IgD-negative memory B cell (primary cell): ENCODE data around the gene ATP6AP1. TPM values are rescaled to one million over a fixed set of nuclear protein-coding genes. Genes with fewer than 3 reads are reported as not detected.
"Not testable (repeated sequence)": the region's sequence is repeated elsewhere in the genome, so short reads cannot be mapped to it uniquely, and the experiment has no call there.

ENCODE experiments used
- H3K27ac Mint-ChIP-seq, 3 donors: one replicate each; pipeline ENCODE4 v1.8.0; 2020 to 2022; ENCODE audit warnings: mild to moderate bottlenecking in 3 of 3, mixed read lengths in 3 of 3, moderate library complexity in 1 of 3
- H3K27me3 Mint-ChIP-seq: one replicate; pipeline ENCODE4 v1.8.0; 2021; ENCODE audit warnings: mixed read lengths
- H3K36me3 Mint-ChIP-seq: one replicate; pipeline ENCODE4 v1.8.0; 2020; ENCODE audit warnings: mild to moderate bottlenecking, mixed read lengths
- H3K4me1 Mint-ChIP-seq, 3 donors: one replicate each; pipeline ENCODE4 v1.8.0; 2020 to 2022; ENCODE audit warnings: mixed read lengths in 3 of 3, mild to moderate bottlenecking in 1 of 3
- H3K4me3 Mint-ChIP-seq, 4 donors: one replicate each; pipeline ENCODE4 v1.8.0; 2020 to 2022; ENCODE audit warnings: mild to moderate bottlenecking in 4 of 4, mixed read lengths in 4 of 4, moderate library complexity in 3 of 4
- H3K9me3 Mint-ChIP-seq, 3 donors: one replicate each; pipeline ENCODE4 v1.8.0; 2020 to 2021; ENCODE audit warnings: mixed read lengths in 3 of 3, mild to moderate bottlenecking in 1 of 3
- polyA plus RNA-seq: library from polyadenylated mRNA; unstranded; fragments of 300-500 nt; fragmentation: Illumina TruSeq; gene quantifications from one replicate; pipeline ENCODE4 v1.2.3, GENCODE V29; 2021

ATP6AP1 gene, protein sequence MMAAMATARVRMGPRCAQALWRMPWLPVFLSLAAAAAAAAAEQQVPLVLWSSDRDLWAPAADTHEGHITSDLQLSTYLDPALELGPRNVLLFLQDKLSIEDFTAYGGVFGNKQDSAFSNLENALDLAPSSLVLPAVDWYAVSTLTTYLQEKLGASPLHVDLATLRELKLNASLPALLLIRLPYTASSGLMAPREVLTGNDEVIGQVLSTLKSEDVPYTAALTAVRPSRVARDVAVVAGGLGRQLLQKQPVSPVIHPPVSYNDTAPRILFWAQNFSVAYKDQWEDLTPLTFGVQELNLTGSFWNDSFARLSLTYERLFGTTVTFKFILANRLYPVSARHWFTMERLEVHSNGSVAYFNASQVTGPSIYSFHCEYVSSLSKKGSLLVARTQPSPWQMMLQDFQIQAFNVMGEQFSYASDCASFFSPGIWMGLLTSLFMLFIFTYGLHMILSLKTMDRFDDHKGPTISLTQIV
- 93.9 TPM for polyA plus RNA-seq

DNA sequence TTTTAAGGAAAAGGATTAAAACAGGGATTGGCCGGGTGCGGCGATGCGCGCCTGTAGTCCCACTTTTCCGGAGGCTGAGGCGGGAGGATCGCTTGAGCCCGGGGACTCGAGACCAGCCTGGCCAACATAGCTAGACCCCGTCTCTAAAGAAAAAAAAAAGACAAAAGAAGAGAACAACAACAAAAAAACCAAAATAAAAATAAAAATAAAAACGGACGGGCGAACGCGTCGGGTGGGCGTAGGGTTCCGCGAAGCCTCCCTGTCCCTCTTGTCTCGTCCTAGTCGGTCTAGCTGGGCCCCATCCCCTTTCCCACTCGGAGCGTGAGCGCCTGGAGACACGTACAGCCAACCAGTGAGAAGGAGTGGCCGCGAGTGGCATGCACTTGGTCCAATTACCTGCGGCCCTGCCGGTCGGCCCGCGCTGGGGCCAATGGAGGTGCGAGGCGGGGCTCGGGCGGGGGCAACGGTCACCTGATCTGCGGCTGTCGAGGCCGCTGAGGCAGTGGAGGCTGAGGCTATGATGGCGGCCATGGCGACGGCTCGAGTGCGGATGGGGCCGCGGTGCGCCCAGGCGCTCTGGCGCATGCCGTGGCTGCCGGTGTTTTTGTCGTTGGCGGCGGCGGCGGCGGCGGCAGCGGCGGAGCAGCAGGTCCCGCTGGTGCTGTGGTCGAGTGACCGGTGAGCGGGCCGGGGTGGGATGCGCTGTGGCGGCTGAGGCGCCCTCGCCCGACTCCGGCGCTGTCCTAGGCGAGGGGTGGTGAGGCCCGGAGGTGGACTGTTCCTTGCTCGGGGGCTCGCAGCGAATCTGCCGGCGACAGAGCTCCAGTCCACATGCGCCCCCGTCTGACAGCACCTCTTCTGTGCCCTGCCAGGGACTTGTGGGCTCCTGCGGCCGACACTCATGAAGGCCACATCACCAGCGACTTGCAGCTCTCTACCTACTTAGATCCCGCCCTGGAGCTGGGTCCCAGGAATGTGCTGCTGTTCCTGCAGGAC is at the start of gene ATP6AP1:
TSS of gene ATP6AP1 (plus strand) at position 502 of the 996 bp plus-strand sequence. CDS start at position 518, 16 bp downstream.
- peak within 1 kb of the TSS; percentile 50 to 93 (median 91) for H3K27ac Mint-ChIP-seq
- H3K27me3 Mint-ChIP-seq, result no peaks in the 10 kb centered on the region
- peaks cover 7 to 16% (median 14%) of the 10 kb centered on the region in 3 donors for H3K4me1 Mint-ChIP-seq
- peaks cover 2% of the 10 kb centered on the region for H3K36me3 Mint-ChIP-seq
- peaks cover 0 to 2% (median 0%) of the 10 kb centered on the region in 3 donors for H3K9me3 Mint-ChIP-seq
- peak within 1 kb of the TSS; percentile 84 to 94 (median 90) for H3K4me3 Mint-ChIP-seq

DNA sequence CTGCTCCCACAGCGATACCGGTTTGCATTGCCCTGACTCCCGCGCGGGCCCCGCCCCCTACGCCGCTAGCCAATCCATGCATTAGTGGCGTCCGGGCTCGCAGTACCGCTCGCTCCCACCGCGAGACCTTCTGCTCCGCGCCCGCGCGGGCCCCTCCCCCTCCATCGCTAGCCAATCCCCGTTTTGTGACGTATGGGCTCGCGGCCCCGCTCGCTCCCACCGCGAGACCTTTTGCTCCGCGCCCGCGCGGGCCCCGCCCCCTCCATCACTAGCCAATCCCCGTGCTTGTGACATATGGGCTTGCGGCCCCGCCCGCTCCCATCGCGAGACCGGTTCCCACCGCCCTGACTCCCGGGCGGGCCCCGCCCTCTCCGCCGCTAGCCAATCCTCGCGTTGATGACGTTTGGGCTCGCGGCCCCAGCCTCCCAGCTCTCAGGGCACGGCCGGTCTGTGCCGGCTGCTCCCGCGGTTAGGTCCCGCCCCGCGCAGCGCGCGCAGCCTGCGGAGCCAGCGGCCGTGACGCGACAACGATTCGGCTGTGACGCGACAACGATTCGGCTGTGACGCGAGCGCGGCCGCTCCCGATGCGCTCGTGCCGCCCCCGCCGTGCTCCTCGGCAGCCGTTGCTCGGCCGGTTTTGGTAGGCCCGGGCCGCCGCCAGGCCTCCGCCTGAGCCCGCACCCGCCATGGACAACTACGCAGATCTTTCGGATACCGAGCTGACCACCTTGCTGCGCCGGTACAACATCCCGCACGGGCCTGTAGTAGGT is 49.5 kb upstream of the ATP6AP1 start, which contains the start of gene EMD:
TSS of gene EMD (plus strand) at position 497 of the 770 bp plus-strand sequence. CDS start at position 687, 190 bp downstream.
- H3K4me1 Mint-ChIP-seq, result peaks cover 3 to 9% (median 4%) of the 10 kb centered on the region in 3 donors
- H3K36me3 Mint-ChIP-seq, result peaks cover 2% of the 10 kb centered on the region
- peak within 1 kb of the TSS; percentile 82 to 91 (median 90) for H3K4me3 Mint-ChIP-seq
- H3K9me3 Mint-ChIP-seq, result peaks cover 0 to 2% (median 0%) of the 10 kb centered on the region in 3 donors
- H3K27ac Mint-ChIP-seq, result peak within 1 kb of the TSS; percentile 93 to 98 (median 96)
- H3K27me3 Mint-ChIP-seq, result no peaks in the 10 kb centered on the region

DNA sequence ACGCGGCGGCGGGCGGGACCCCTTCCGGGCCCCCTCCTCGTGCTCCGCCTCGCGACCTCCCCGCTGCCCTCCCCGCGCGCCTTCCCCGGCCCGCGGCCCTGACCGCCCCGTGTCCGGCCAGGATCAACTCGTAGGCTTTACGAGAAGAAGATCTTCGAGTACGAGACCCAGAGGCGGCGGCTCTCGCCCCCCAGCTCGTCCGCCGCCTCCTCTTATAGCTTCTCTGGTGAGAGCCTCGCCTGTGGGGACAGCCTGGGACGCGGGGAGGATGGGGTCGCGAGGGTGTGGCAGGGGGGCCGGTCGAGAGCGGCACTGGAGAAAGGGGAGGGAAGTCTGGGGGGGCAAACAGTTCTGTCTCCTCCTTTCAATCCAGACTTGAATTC is 48.9 kb upstream of the ATP6AP1 start:
- H3K9me3 Mint-ChIP-seq, result peaks cover 0 to 2% (median 0%) of the 10 kb centered on the region in 3 donors
- H3K27me3 Mint-ChIP-seq, result no peaks in the 10 kb centered on the region
- peaks cover 2% of the 10 kb centered on the region for H3K36me3 Mint-ChIP-seq
- H3K4me3 Mint-ChIP-seq, result peak overlapping the region; percentile 82 to 91 (median 90)
- H3K27ac Mint-ChIP-seq, result peak overlapping the region; percentile 93 to 98 (median 96)
- peaks cover 4 to 9% (median 5%) of the 10 kb centered on the region in 3 donors for H3K4me1 Mint-ChIP-seq

DNA sequence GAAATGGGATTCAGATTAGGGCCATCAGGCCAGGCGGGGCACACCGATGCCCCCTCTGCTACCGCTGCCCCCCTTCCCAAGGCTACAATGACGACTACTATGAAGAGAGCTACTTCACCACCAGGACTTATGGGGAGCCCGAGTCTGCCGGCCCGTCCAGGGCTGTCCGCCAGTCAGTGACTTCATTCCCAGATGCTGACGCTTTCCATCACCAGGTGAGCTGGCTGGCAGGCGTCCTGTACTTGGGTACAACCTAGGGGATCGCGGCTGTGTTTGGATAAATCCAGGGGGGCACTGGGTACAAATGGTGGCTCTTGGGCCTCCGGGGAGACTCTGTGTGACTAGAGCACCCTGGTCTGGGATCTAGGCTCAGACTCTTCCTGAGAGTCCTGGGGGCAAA is 48.3 kb upstream of the ATP6AP1 start:
- Mint-ChIP-seq H3K4me1 (peaks cover 5 to 9% (median 8%) of the 10 kb centered on the region in 3 donors), H3K4me3 (peak overlapping the region; percentile 82 to 91 (median 90)), H3K36me3 (peaks cover 2% of the 10 kb centered on the region), H3K9me3 (peaks cover 0 to 2% (median 0%) of the 10 kb centered on the region in 3 donors), H3K27me3 (no peaks in the 10 kb centered on the region), H3K27ac (peak overlapping the region; percentile 93 to 98 (median 96))

DNA sequence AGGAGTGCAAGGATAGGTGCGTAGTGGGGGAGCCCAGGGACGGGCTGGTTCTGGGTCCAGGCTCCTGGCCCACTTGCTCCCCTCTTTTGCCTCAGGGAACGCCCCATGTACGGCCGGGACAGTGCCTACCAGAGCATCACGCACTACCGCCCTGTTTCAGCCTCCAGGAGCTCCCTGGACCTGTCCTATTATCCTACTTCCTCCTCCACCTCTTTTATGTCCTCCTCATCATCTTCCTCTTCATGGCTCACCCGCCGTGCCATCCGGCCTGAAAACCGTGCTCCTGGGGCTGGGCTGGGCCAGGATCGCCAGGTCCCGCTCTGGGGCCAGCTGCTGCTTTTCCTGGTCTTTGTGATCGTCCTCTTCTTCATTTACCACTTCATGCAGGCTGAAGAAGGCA is 47.7 kb upstream of the ATP6AP1 start:
- Mint-ChIP-seq H3K27ac (peak overlapping the region; percentile 93 to 98 (median 96)), H3K9me3 (peaks cover 0 to 2% (median 0%) of the 10 kb centered on the region in 3 donors), H3K36me3 (peaks cover 2% of the 10 kb centered on the region), H3K4me3 (peak overlapping the region; percentile 74 to 91 (median 86)), H3K4me1 (peaks cover 5 to 9% (median 8%) of the 10 kb centered on the region in 3 donors), H3K27me3 (no peaks in the 10 kb centered on the region)

DNA sequence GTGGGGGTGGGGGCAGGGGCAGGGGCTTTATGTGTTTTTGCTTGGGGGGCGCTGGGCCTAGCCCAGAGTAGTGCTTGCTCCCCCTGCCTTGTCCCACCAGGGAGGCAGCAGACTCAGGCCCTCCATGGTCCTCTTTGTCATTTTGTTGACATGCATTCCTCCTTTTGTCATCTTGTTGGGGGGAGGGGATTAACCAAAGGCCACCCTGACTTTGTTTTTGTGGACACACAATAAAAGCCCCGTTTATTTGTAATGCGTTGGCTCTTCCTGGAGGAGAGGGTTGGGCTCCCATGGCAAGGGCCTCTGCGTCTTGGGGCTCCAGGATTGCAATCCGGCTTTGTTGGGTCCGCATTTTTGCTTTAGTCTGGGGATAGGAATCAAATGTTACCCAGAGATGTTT is 47.2 kb upstream of the ATP6AP1 start:
- Mint-ChIP-seq H3K4me1 (peaks cover 5 to 9% (median 8%) of the 10 kb centered on the region in 3 donors), H3K27ac (peak overlapping the region in 2 of 3 donors; percentile 96 to 98), H3K4me3 (peak overlapping the region in 2 of 4 donors; percentile 57 to 91), H3K27me3 (no peaks in the 10 kb centered on the region), H3K36me3 (peaks cover 2% of the 10 kb centered on the region), H3K9me3 (peaks cover 0 to 2% (median 0%) of the 10 kb centered on the region in 3 donors)

DNA sequence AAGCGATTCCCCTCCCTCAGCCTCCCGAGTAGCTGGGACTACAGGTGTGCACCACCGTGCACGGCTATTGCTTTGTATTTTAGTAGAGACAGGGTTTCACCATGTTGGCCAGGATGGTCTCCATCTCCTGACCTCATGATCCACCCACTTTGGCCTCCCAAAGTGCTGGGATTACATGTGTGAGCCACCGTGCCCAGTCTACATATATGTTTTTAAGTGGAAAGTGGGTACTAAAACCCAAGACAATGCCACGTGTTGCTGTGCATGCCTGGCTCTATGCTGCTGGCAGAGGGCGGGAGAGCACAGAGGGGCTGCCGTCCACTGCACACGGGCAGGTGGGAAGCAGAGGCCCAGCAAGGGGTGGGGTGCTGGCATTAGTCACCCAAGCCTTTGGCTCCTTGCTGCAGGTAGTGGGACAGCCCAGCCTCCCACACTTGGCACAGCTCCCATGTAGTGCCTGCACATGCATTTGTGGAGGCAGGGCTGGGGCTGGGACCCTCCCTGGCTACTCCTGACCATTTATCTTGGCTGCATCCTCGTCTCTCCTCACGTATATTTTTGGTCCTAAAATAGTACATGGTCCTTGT is 45.9 kb upstream of the ATP6AP1 start:
- Mint-ChIP-seq H3K36me3 (peaks cover 2% of the 10 kb centered on the region), H3K4me1 (peaks cover 5 to 9% (median 8%) of the 10 kb centered on the region in 3 donors), H3K27ac (peak overlapping the region in 1 of 3 donors; percentile 98), H3K27me3 (no peaks in the 10 kb centered on the region), H3K9me3 (no peaks in the 10 kb centered on the region), H3K4me3 (peak overlapping the region in 2 of 4 donors; percentile 13 to 67)

DNA sequence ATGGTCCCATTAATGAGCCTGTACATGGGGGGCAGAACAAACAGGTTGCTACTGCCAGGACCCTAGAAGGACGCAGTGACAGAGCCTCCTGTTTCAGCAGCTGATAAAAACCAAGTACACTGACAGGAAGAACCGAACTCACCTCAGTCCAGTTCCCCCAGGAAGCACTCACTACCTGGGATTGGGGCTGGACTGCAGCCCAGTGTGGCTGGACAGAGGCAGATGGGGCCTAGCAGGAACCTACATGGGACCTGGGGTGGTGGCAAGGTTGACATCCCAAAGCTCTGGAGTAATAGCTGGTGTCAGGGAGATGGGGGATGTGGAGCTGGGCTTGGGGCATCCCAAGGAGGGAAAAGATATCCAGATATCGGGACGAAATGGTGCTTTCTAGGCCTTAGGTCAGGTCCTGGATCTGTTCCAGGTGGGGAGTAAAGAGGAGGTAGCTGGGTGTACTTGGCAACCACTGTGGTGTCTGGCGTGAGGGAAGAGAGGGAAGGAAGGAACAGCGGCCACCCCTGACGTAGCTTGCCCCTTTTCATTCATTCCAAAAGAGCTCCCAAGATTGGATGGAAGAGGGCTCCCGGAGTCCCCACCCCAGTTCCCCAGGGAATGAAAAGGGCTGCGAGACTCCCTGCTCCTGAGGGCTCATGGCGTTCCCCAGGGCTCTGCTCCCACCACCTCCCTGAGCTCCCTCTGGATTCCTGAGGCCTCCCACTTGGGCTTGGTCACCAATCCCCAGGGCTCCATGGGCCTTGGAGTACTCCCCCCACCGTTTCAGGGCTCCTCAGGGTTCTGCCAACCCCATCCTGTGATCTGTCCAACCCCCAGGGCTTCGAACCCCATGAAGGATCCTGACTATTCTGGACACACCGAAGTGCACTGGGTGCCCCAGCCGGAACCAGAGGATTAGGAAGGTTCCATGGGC is 44.9 kb upstream of the ATP6AP1 start:
- Mint-ChIP-seq H3K4me3 (peak overlapping the region in 2 of 4 donors; percentile 45 to 47), H3K36me3 (peaks cover 2% of the 10 kb centered on the region), H3K9me3 (no peaks in the 10 kb centered on the region), H3K27me3 (no peaks in the 10 kb centered on the region), H3K4me1 (peaks cover 5 to 7% (median 6%) of the 10 kb centered on the region in 3 donors), H3K27ac (peak overlapping the region in 1 of 3 donors; percentile 87)

DNA sequence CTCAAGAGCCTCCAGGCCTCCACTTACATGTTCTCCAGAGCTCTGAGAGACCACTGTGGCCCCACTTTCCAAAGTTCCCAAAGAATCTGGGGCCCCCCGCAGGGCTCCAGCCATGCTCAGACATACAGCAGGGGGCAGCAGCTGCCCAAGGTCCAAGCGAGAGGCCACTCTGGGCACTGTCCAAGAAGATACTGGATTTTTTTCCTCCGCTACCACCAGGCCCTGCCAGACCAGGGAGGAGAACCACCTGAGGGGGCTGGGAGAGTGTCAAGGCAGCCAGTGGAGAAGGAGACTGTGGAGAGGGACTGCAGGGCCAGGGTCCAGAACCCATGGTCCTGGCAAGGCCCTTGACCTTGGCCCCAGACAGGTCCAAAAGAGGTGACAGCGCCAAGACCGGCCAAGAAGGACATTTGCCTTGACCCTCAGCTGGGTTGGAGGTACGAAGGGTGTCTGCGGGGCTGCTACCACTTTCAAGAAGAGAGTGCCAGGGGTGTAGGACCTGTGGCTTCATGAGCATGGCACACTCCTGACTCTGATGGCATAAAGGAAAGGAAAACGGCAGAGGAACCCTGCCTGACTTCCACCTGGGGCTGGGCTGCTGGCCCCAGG is 44.1 kb upstream of the ATP6AP1 start:
- Mint-ChIP-seq H3K9me3 (no peaks in the 10 kb centered on the region), H3K27ac (peak overlapping the region in 2 of 3 donors; percentile 87), H3K4me1 (peaks cover 4 to 7% (median 5%) of the 10 kb centered on the region in 3 donors), H3K4me3 (peak overlapping the region in 3 of 4 donors; percentile 45 to 66 (median 63)), H3K27me3 (no peaks in the 10 kb centered on the region), H3K36me3 (peaks cover 2% of the 10 kb centered on the region)

DNA sequence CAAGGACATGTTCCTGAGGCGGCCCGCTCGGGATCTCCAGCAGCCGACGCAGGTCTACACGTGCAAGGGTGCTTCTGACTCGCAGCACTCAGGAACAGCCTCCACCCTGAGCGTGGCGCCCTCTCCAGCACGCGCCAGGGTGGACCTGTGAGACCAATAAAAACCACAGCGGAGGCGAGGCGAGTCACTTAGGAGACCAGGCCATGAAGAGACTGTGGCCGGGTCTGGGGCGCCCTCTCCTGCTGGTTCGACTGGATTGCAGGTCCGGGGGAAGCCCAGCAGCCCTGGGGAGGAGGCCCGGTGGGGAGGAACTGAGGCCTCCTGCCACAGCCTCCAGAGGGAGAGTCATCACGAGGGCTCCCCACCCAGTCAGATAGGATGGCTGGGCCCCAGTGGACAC is 40.4 kb upstream of the ATP6AP1 start:
- H3K4me3 Mint-ChIP-seq, H3K27me3 Mint-ChIP-seq, H3K27ac Mint-ChIP-seq, H3K9me3 Mint-ChIP-seq, H3K4me1 Mint-ChIP-seq, H3K36me3 Mint-ChIP-seq: not testable (repeated sequence)

DNA sequence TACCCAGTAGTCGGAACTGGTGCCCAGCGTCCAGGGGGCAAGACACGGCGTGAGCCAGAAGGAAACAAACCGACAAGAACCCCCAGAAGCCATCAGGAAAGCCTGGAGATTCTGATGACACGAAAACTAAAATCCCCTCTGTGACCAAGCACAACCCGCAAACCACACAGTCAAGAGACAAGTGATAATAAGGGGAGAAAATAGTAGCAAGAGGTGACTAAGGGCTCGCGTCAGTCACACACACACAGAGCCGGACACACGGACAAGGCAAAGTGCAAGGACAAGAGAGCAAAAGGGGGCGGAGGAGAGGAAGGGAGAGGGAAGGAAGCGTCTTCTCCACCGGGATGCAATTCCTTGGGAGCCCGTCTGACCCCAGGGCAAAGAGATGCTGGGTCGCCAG is 39.8 kb upstream of the ATP6AP1 start:
- not testable (repeated sequence) for H3K27ac Mint-ChIP-seq, H3K36me3 Mint-ChIP-seq, H3K9me3 Mint-ChIP-seq, H3K27me3 Mint-ChIP-seq, H3K4me1 Mint-ChIP-seq, H3K4me3 Mint-ChIP-seq

DNA sequence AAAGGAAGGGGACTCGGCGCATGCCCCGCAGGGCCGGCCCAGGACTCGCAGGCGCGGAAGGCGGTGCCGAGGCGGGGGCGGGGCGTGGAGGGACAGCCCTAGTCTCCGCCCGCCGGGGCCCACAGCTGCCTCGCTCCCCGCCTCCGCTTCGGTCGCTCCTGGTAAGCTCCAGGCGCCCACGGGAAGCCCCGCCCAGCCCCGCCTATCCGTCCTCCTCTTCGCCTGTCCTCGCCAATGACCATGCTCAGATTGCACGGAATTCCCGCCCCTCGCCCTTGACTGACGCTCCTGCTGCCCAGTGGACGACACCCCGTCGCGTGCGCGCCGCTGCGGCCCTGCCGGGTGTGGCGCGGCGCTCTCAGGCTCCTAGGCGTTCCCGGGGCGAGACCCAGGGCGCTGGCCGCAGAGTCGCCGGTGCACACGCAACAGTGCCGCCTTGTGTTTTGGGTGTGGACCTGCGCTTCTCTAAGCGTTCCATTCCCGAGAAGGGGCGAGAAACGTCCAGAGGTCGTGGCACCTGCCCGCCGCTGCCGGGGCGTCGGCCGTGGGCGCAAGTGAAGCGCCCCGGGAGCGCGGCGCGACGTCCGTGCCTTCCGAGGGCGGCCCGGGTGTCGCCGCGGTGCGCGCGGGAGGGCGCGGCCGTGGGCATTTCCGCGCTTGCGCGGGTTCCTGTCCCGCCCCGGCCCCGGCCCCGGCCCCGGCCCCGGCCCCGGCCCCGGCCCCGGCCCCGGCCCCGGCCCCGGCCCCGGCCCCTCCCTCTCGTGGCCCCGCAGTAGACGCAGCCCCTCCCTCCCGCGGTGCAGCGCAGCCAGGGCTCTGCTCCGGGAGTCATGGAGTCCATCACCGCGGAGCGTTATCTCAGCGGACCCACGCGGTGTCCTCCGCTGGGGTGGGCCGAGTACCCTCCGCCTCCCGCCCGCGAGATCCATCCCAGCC is 38.4 kb upstream of the ATP6AP1 start:
- H3K36me3 Mint-ChIP-seq, H3K27me3 Mint-ChIP-seq, H3K4me3 Mint-ChIP-seq, H3K27ac Mint-ChIP-seq, H3K4me1 Mint-ChIP-seq, H3K9me3 Mint-ChIP-seq: not testable (repeated sequence)
